HepG2 (cell line): Measurements from ENCODE around the gene IZUMO4. TPM values are rescaled to one million over a fixed set of nuclear protein-coding genes. Genes with fewer than 3 reads are reported as not detected.

ENCODE experiments used
- BRF2 ChIP-seq: sonication (generic); formaldehyde crosslinking; IDR thresholded peaks from 2 replicates; pipeline ENCODE4 v1.8.1; 2022; ENCODE audit warnings: mild to moderate bottlenecking, missing genetic modification reagents
- CHD2 ChIP-seq: IDR thresholded peaks from 2 replicates; pipeline ENCODE4 v1.6.1; 2011; ENCODE audit warnings: low read depth, low read length, improper control_type of control experiment
- DZIP1 ChIP-seq: sonication (generic); formaldehyde crosslinking; IDR thresholded peaks from 2 replicates; pipeline ENCODE4 v1.5.0; 2020; ENCODE audit warnings: mild to moderate bottlenecking, missing genetic modification reagents
- EP300 ChIP-seq, 3 experiments: sonication (generic) in 1 of 3; formaldehyde crosslinking in 1 of 3; IDR thresholded peaks; 2 replicates each; pipeline versions ENCODE4 v1.5.1 to v1.6.1; 2011 to 2020; ENCODE audit warnings: low read depth in 2 of 3, low read length in 2 of 3, borderline replicate concordance in 1 of 3, improper control_type of control experiment in 1 of 3, mild to moderate bottlenecking in 1 of 3, missing genetic modification reagents in 1 of 3, moderate library complexity in 1 of 3
- GATAD2A ChIP-seq: IDR thresholded peaks from 2 replicates; pipeline ENCODE4 v1.6.1; 2016
- HDAC2 ChIP-seq: sonication (generic); formaldehyde crosslinking; IDR thresholded peaks from 2 replicates; pipeline ENCODE4 v1.4.0; 2020; ENCODE audit warnings: missing genetic modification reagents
- HNRNPUL1 ChIP-seq: fragments of 200-400 bp; formaldehyde crosslinking; IDR thresholded peaks from 2 replicates; pipeline ENCODE4 v1.6.1; 2017; ENCODE audit warnings: low read depth, mild to moderate bottlenecking, low read length, moderate library complexity
- MAFF ChIP-seq: IDR thresholded peaks from 2 replicates; pipeline ENCODE4 v1.6.1; 2011; ENCODE audit warnings: low read depth, low read length, improper control_type of control experiment
- MED8 ChIP-seq: sonication (generic); formaldehyde crosslinking; IDR thresholded peaks from 2 replicates; pipeline ENCODE4 v1.8.1; 2023; ENCODE audit warnings: mild to moderate bottlenecking, missing genetic modification reagents; ENCODE audit not compliant: insufficient replicate concordance
- MTA3 ChIP-seq: sonication (generic); formaldehyde crosslinking; IDR thresholded peaks from 2 replicates; pipeline ENCODE4 v1.4.0; 2020; ENCODE audit warnings: missing genetic modification reagents
- NFE2L2 ChIP-seq: fragments of 150-350 bp; IDR thresholded peaks from 2 replicates; pipeline ENCODE4 v1.6.1; 2014; ENCODE audit warnings: low read length
- POGK ChIP-seq: sonication (generic); formaldehyde crosslinking; conservative IDR thresholded peaks from 2 replicates; pipeline ENCODE4 v1.8.0; 2022; ENCODE audit warnings: mild to moderate bottlenecking, moderate library complexity, missing genetic modification reagents
- RFX5 ChIP-seq: IDR thresholded peaks from 2 replicates; pipeline ENCODE4 v1.6.1; 2011; ENCODE audit warnings: low read depth, low read length, improper control_type of control experiment
- SMAD1 ChIP-seq: sonication (generic); formaldehyde crosslinking; IDR thresholded peaks from 2 replicates; pipeline ENCODE4 v1.4.0; 2020; ENCODE audit warnings: missing genetic modification reagents, low read depth, mild to moderate bottlenecking, borderline replicate concordance
- THAP8 ChIP-seq: sonication (generic); formaldehyde crosslinking; IDR thresholded peaks from 2 replicates; pipeline ENCODE4 v1.5.1; 2020; ENCODE audit warnings: missing genetic modification reagents, mild to moderate bottlenecking, borderline replicate concordance
- ZKSCAN8 ChIP-seq: IDR thresholded peaks from 2 replicates; pipeline ENCODE4 v1.6.1; 2016; ENCODE audit warnings: borderline replicate concordance, missing genetic modification reagents, missing compliant biosample characterization
- ZNF484 ChIP-seq: sonication (generic); formaldehyde crosslinking; IDR thresholded peaks from 2 replicates; pipeline ENCODE4 v1.5.1; 2020; ENCODE audit warnings: mild to moderate bottlenecking, low read depth, missing genetic modification reagents, borderline replicate concordance
- ZNF513 ChIP-seq: sonication (generic); formaldehyde crosslinking; conservative IDR thresholded peaks from 2 replicates; pipeline ENCODE4 v1.5.0; 2020; ENCODE audit warnings: missing genetic modification reagents
- ZNF740 ChIP-seq: sonication (generic); formaldehyde crosslinking; IDR thresholded peaks from 2 replicates; pipeline ENCODE4 v1.4.0; 2020; ENCODE audit warnings: missing genetic modification reagents
- ZNF775 ChIP-seq: sonication (generic); formaldehyde crosslinking; IDR thresholded peaks from 2 replicates; pipeline ENCODE4 v1.4.0; 2020; ENCODE audit warnings: missing genetic modification reagents, mild to moderate bottlenecking, moderate library complexity, borderline replicate concordance
- ZNF781 ChIP-seq: sonication (generic); formaldehyde crosslinking; IDR thresholded peaks from 2 replicates; pipeline ENCODE4 v1.5.1; 2020; ENCODE audit warnings: borderline replicate concordance, mild to moderate bottlenecking, missing genetic modification reagents; ENCODE audit errors: not compliant biosample characterization
- polyA plus RNA-seq, 8 experiments: library from polyadenylated mRNA; depleted of rRNA in 3 of 8; stranded (reverse) in 7 of 8; unstranded in 1 of 8; fragments of >200 nt; fragmentation: Illumina TruSeq in 4 of 8; extraction: Trizol in 4 of 8; gene quantifications; 2 replicates each; pipeline versions ENCODE4 v1.2.1 to v1.2.3, GENCODE V29; 2011 to 2016; ENCODE audit warnings: low read depth in 4 of 8, missing spikeins in 1 of 8, mixed read lengths in 1 of 8; ENCODE audit not compliant: insufficient read depth in 1 of 8
- total RNA-seq, 5 experiments: library from RNA; depleted of rRNA; stranded (reverse); fragments of >200 nt; fragmentation: Illumina TruSeq; extraction: Trizol; gene quantifications; 2 replicates each; pipeline ENCODE4 v1.2.3, GENCODE V29; 2016; ENCODE audit warnings: low read depth in 1 of 5

Gene IZUMO4
- total and polyA plus RNA-seq, 2 of the 13 experiments (the other 11 are each of a cell fraction or from before 2014, with no cell fraction given) = 0.77 to 3.9 TPM

GRCh38 chr19:2060884-2061494 is 35.7 kb upstream of the IZUMO4 start (continued):
- TF ChIP-seq MAFF (no peak), DZIP1 (CRISPR knock-in tag) (no peak), NFE2L2 (no peak), POGK (no peak), MED8 (no peak), THAP8 (0 out of 2 replicates have a peak, but pooled peaks have one; percentile 66), ZNF484 (CRISPR knock-in tag) (no peak), ZNF513 (no peak), MTA3 (CRISPR knock-in tag) (no peak), ZNF775 (CRISPR knock-in tag) (no peak), HDAC2 (CRISPR knock-in tag) (no peak), EP300 (IDR thresholded peaks at IDR 0.05; ENCODE audit: low read depth in 2 of 2, low read length in 2 of 2) (no peak), EP300 (CRISPR knock-in tag; IDR thresholded peaks at IDR 0.05; ENCODE audit: borderline replicate concordance) (no peak), ZNF781 (CRISPR knock-in tag) (no peak), SMAD1 (no peak), ZKSCAN8 (CRISPR knock-in tag) (no peak), RFX5 (no peak), BRF2 (CRISPR knock-in tag) (no peak), ZNF740 (no peak), CHD2 (no peak), GATAD2A (CRISPR knock-in tag) (no peak; the same call in 1 of the 2 replicates), HNRNPUL1 (no peak)
